GM12892 (cell line): ENCODE results near the gene ADA.

Source experiments
- POLR2A ChIP-seq: IDR thresholded peaks from 2 replicates; pipeline ENCODE4 v1.6.1; 2011; ENCODE audit warnings: low read depth, low read length, control low read depth
- POLR2AphosphoS5 ChIP-seq: IDR thresholded peaks from 2 replicates; pipeline ENCODE4 v1.6.1; 2011; ENCODE audit warnings: low read depth, low read length, control low read depth
- TAF1 ChIP-seq: IDR thresholded peaks from 2 replicates; pipeline ENCODE4 v1.6.1; 2011; ENCODE audit warnings: low read depth, mild to moderate bottlenecking, control low read depth, low read length, borderline replicate concordance

DNA sequence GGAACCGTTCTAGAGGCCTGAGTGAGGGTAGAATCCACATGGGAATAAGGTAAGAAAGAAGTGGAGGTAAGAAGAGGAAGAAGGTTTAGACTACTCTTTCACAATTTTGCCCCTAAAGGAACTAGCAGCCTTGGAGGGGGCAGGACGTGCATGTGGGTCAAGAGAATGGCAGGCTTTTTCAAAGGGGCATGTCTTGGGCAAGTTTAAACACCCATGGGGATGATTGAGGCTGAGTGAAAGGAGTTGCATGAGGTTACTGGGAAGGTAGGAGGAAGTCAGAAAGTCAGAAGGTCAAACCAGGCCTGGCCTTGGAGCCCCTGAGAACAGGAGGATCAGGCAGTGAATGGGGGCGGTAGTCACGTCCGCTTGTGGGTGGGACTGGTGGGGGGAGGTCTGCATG, 10.2 kb downstream of the ADA start:
- TF ChIP-seq POLR2AphosphoS5 (no peak), POLR2A (no peak), TAF1 (no peak)
